Fibroblast of villous mesenchyme (primary cell): Measurements from ENCODE around the gene HEXD. TPM values are rescaled to one million over a fixed set of nuclear protein-coding genes. Genes with fewer than 3 reads are reported as not detected.
A peak's percentile ranks its signal among the peaks of the same experiment; 100 is the strongest.
"Not testable (repeated sequence)": the region's sequence is repeated elsewhere in the genome, so short reads cannot be mapped to it uniquely, and the experiment has no call there.

ENCODE experiments used
- DNase-seq: peaks from one replicate; pipeline ENCODE4 v3.0.0-alpha.2; 2010; ENCODE audit warnings: low read depth
- H3K4me3 ChIP-seq: 2 replicates; pipeline ENCODE4 v1.5.1; 2011; ENCODE audit warnings: low read depth, mild to moderate bottlenecking, low read length
- total RNA-seq: library from RNA; depleted of rRNA; stranded (reverse); fragments of >200 nt; gene quantifications from 2 replicates; pipeline ENCODE4 v1.2.3, GENCODE V29; 2012
- TF ChIP-seq, protein P1 (sequence below): IDR thresholded peaks from 2 replicates; pipeline ENCODE4 v1.5.1; 2012; ENCODE audit warnings: low read depth, mild to moderate bottlenecking, low read length; ENCODE audit not compliant: insufficient read depth

HEXD gene
- total RNA-seq, 1 donor, result 12.5 TPM

- peak overlapping the region; percentile 78 for H3K4me3 ChIP-seq
- TF ChIP-seq, protein P1, sequence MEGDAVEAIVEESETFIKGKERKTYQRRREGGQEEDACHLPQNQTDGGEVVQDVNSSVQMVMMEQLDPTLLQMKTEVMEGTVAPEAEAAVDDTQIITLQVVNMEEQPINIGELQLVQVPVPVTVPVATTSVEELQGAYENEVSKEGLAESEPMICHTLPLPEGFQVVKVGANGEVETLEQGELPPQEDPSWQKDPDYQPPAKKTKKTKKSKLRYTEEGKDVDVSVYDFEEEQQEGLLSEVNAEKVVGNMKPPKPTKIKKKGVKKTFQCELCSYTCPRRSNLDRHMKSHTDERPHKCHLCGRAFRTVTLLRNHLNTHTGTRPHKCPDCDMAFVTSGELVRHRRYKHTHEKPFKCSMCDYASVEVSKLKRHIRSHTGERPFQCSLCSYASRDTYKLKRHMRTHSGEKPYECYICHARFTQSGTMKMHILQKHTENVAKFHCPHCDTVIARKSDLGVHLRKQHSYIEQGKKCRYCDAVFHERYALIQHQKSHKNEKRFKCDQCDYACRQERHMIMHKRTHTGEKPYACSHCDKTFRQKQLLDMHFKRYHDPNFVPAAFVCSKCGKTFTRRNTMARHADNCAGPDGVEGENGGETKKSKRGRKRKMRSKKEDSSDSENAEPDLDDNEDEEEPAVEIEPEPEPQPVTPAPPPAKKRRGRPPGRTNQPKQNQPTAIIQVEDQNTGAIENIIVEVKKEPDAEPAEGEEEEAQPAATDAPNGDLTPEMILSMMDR, result no peak
- peak; percentile 43 for DNase-seq
These were observed 39.2 kb downstream of the HEXD start for GRCh38 chr17:82457073-82457928.

GRCh38 chr17:82457929-82458178 lies 39.7 kb downstream of the HEXD start:
- TF ChIP-seq, protein P1, result no peak
- peak overlapping the region; percentile 78 for H3K4me3 ChIP-seq
- no peak for DNase-seq

GRCh38 chr17:82458179-82458884 lies 40.2 kb downstream of the HEXD start, which contains the start of gene NARF:
TSS of gene NARF (plus strand) at chr17:82458741. CDS start at chr17:82458804, 63 bp downstream.
- peak; percentile 98 for DNase-seq
- peak within 1 kb of the TSS; percentile 84 for H3K4me3 ChIP-seq
- TF ChIP-seq, protein P1, result no peak

DNA sequence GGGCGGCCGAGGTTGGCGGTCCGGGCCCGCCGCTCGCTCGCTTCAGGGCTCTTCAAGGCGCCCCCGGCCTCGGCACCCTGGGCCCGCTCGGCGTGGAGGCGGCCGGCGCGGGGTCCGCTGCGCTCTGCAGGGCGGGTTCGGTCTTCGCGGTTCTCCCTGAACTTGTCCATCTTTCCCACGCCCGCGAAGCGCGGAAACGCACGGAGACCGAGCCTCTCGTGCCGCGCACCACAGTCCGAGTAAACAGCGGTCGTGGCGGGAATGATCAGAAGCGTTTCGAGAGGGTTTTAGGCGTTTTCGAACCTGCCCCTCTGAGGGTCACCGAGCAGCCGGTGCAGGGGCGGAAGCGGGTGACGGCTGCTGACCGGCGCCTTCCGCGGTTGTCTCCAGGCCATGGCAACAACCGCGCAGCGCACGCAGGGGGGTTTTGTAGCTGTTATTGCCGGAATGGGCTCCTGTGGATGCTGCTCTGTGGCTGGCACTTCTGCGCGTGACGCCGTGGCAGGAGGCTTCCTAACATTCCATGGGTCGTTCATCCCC lies 40.8 kb downstream of the HEXD start:
- DNase-seq, result peak; percentile 24
- H3K4me3 ChIP-seq, result peak overlapping the region; percentile 84
- TF ChIP-seq, protein P1, result no peak

DNA sequence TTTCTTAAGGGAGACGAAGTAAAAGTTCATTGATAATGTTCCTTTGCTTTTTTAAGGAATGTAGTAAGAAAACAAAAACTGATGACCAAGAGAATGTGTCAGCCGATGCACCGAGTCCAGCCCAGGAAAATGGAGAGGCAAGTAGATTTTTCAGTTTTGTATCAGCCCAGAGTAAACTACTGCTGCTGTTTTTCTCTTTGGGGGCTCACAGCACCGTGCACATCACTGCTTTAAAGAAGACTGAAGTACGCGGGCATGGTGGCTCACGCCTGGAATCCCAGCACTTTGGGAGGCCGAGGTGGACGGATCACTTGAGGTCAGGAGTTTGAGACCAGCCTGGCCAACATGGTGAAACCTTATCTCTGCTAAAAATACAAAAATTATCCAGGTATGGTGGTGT lies 41.8 kb downstream of the HEXD start:
- not testable (repeated sequence) for H3K4me3 ChIP-seq, DNase-seq

DNA sequence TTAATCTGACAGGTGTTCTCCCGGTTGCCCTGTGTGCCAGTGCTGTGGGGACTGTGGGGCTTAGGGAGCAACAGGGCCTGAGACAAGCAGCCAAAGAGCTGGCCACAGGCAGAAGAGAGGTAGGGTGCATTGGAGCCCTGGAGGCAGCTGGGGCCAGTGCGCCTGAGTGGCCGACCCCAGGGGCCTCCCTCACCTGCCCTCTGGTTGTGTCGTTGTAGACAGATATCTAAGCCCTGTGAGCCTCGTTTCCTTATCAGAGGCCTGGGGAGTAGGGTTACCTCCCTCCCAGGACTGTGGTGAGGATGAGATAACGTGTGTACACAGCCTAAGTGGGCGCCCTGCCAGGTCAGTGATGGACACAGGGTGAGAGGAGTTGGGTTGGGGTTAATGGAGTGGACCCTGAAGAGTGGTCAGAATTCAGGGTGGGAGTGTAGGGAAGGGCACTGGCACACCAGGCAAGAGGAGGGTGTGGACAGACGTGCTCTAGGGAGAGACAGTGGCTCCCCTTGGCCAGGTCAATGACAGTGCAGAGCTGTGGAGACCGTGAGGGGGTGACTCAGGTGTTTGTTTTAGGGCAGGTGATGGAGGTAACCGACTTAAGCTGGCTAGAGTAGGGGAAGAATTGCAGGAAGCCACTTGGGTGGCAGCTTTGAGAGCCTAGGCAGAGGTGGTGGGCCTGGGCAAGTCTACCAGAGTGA lies 43.8 kb downstream of the HEXD start:
- no peak for DNase-seq
- TF ChIP-seq, protein P1, result no peak
- H3K4me3 ChIP-seq, result no peak overlapping the region

GRCh38 chr17:82463391-82463790 lies 45.2 kb downstream of the HEXD start:
- no peak for DNase-seq
- H3K4me3 ChIP-seq, result no peak overlapping the region
- TF ChIP-seq, protein P1, result no peak
